Upper lobe of left lung (tissue), 6 donors: ENCODE results near the gene CYP21A2. TPM values are rescaled to one million over a fixed set of nuclear protein-coding genes. Genes with fewer than 3 reads are reported as not detected.
A peak's percentile ranks its signal among the peaks of the same experiment; 100 is the strongest.
"Not testable (repeated sequence)": the region's sequence is repeated elsewhere in the genome, so short reads cannot be mapped to it uniquely, and the experiment has no call there.

Source experiments
- ATAC-seq, 2 donors: fragments of 200-7000 bp; cut with Tn5 transposase; one replicate each; pipeline ENCODE4 v1.9.1; 2022; ENCODE audit warnings: mild to moderate bottlenecking in 2 of 2, moderate library complexity in 2 of 2; ENCODE audit not compliant: low FRiP score in 2 of 2
- DNase-seq, 2 donors: peaks; one replicate each; pipeline ENCODE4 v3.0.0-alpha.2; 2019 to 2020
- H3K27ac ChIP-seq, 4 donors: fragments of 200-600 bp; sonication (generic); one replicate each; pipeline ENCODE4 v1.5.1; 2016 to 2019
- H3K27me3 ChIP-seq, 4 donors: fragments of 200-600 bp; sonication (generic); one replicate each; pipeline ENCODE4 v1.5.1; 2017 to 2019
- H3K36me3 ChIP-seq, 4 donors: fragments of 200-600 bp; sonication (generic); one replicate each; pipeline ENCODE4 v1.5.1; 2016 to 2019
- H3K4me1 ChIP-seq, 4 donors: fragments of 200-600 bp; sonication (generic); one replicate each; pipeline ENCODE4 v1.5.1; 2018 to 2019
- H3K4me3 ChIP-seq, 4 donors: fragments of 200-600 bp; sonication (generic); one replicate each; pipeline ENCODE4 v1.5.1; 2017 to 2019; ENCODE audit warnings: mild to moderate bottlenecking in 2 of 4, moderate library complexity in 1 of 4
- H3K9me3 ChIP-seq, 4 donors: fragments of 200-600 bp; sonication (generic); one replicate each; pipeline ENCODE4 v1.5.1; 2018 to 2019
- EP300 ChIP-seq, 4 donors: sonication (generic); formaldehyde crosslinking; IDR thresholded peaks; one replicate each; pipeline ENCODE4 v1.5.1; 2017; ENCODE audit warnings: antibody characterized with exemption in 4 of 4, control low read depth in 2 of 4
- POLR2A ChIP-seq, 4 donors: fragments of 450-650 bp; IDR thresholded peaks; one replicate each; pipeline ENCODE4 v1.5.1; 2016 to 2017; ENCODE audit warnings: antibody characterized with exemption in 4 of 4, mild to moderate bottlenecking in 2 of 4
- POLR2AphosphoS5 ChIP-seq, 2 donors: sonication (generic); formaldehyde crosslinking; IDR thresholded peaks; one replicate each; pipeline ENCODE4 v1.5.1; 2017; ENCODE audit warnings: antibody characterized with exemption in 2 of 2
- WGBS, 2 donors: methylation state at CpG; one replicate each; pipeline ENCODE4 v1.1.5; 2017 to 2018; 5-methylcytosine and 5-hydroxymethylcytosine counted together
- total RNA-seq, 6 donors: library from RNA; depleted of rRNA in 4 of 6; stranded (reverse); fragments of >200 nt in 4 of 6; gene quantifications; one replicate each; pipeline versions ENCODE4 v1.1.0 to v1.2.1, GENCODE V29; 2016 to 2021
- TF ChIP-seq, protein P1 (sequence below), 6 experiments: fragments of 450-650 bp in 4 of 6; fragments of 200-600 bp in 2 of 6; sonication (generic) in 2 of 6; IDR thresholded peaks; one replicate each; pipeline ENCODE4 v1.5.1; 2016 to 2019; ENCODE audit warnings: antibody characterized with exemption in 6 of 6
- donor health status: DM: no; HTN: no; CAD: no; lungs with moderate emphysema.
- donor health status: DM: no; HTN: yes; CAD: no; lungs with severe emphysema.

The CYP21A2 gene
- total RNA-seq, 6 donors from 2014 or later, result 0.30 to 2.3 (median 1.2) TPM

DNA sequence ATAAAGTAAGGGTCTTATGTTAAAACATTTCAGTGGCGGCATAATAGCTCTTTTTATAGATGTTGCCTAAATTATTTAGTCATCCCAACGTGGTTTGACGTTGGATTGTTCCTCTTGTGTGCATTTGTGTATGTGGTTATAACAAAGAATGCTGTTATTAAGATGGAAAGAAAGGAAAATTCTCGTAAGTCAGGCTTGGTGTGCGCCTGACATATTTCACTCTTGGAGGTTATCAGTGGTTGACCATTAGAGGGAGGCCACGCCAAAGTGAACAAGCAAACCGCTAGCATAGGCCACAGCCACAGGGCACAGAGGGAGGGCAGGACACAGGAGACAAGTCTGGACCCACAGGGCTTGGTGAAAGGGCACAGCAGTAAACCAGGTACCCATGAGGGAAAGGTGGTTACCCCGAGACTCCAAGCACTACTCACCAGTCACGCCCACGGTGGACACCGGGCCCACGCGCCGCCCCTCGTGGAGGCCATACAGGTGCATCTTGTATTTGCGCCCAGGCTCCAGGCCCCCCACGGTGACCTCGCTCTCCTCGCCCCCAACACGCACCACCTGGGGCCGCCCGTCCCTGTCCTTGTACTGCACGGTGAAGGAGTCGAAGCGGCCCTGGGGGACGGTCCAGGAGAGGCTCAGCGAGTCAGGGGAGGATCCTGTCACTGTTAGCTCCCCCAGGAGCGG lies 22.9 kb downstream of the CYP21A2 start:
- Histone ChIP-seq H3K9me3 (no peaks in the 10 kb centered on the region), H3K4me3 (no peak overlapping the region), H3K27ac (no peak overlapping the region), H3K4me1 (no peaks in the 10 kb centered on the region), H3K36me3 (peaks cover 0 to 86% (median 25%) of the 10 kb centered on the region in 4 donors), H3K27me3 (no peaks in the 10 kb centered on the region)
- ATAC-seq (no peak), DNase-seq (peak in 1 of 2 donors; percentile 70)
- 91 to 93% methylated on average over 23 to 28 of the region's 28 CpGs for WGBS, 2 donors
- TF ChIP-seq POLR2AphosphoS5 (IDR thresholded peaks at IDR 0.05), result no peak
- no peak for TF ChIP-seq EP300 (IDR thresholded peaks at IDR 0.05)
- TF ChIP-seq, protein P1, sequence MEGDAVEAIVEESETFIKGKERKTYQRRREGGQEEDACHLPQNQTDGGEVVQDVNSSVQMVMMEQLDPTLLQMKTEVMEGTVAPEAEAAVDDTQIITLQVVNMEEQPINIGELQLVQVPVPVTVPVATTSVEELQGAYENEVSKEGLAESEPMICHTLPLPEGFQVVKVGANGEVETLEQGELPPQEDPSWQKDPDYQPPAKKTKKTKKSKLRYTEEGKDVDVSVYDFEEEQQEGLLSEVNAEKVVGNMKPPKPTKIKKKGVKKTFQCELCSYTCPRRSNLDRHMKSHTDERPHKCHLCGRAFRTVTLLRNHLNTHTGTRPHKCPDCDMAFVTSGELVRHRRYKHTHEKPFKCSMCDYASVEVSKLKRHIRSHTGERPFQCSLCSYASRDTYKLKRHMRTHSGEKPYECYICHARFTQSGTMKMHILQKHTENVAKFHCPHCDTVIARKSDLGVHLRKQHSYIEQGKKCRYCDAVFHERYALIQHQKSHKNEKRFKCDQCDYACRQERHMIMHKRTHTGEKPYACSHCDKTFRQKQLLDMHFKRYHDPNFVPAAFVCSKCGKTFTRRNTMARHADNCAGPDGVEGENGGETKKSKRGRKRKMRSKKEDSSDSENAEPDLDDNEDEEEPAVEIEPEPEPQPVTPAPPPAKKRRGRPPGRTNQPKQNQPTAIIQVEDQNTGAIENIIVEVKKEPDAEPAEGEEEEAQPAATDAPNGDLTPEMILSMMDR (IDR thresholded peaks at IDR 0.05), result no peak
- no peak for TF ChIP-seq POLR2A (IDR thresholded peaks at IDR 0.05)

DNA sequence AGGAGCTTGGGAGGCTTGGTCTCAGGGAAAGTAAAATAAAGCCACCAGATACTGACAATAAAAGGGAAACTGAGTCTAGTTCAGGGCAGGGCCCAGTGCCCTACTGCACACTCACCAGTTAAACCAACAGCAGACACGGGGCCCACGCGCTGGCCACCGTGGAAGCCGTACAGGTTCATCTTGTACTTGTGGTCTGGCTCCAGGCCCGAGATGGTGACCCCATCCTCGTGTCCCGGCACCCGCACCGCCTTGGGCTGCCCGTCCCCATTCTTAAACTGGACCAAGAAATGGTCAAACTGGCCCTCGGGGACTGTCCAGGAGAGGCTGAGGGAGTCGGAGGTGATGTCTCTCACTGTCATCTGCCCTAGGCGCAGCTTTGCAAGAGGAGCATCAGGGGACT lies 26.5 kb downstream of the CYP21A2 start:
- TF ChIP-seq EP300 (IDR thresholded peaks at IDR 0.05) (no peak), POLR2A (IDR thresholded peaks at IDR 0.05) (no peak), POLR2AphosphoS5 (IDR thresholded peaks at IDR 0.05) (no peak)
- TF ChIP-seq, protein P1 (IDR thresholded peaks at IDR 0.05), result no peak
- no peaks in the 10 kb centered on the region for H3K27me3 ChIP-seq
- H3K9me3 ChIP-seq, result no peaks in the 10 kb centered on the region
- H3K36me3 ChIP-seq, result peaks cover 0 to 96% (median 33%) of the 10 kb centered on the region in 4 donors
- no peak for ATAC-seq
- peak in 1 of 2 donors; percentile 69 for DNase-seq
- WGBS, 2 donors, result 85 to 91% methylated on average over 12 to 14 of the region's 14 CpGs
- H3K4me3 ChIP-seq, result no peak overlapping the region
- no peak overlapping the region for H3K27ac ChIP-seq
- no peaks in the 10 kb centered on the region for H3K4me1 ChIP-seq

DNA sequence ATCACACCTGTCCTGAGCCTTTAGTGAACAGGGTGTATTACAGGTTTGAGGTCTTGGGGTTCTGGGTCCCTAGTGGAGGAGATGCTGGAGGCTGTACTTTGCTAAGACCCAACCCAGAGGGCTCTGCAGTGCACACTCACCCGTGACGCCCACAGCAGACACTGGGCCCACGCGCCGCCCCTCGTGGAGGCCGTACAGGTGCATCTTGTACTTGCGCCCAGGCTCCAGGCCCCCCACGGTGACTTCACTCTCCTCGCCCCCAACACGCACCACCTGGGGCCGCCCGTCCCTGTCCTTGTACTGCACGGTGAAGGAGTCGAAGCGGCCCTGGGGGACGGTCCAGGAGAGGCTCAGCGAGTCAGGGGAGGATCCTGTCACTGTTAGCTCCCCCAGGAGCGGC lies 29.3 kb downstream of the CYP21A2 start:
- 92 to 95% methylated on average over 8 to 19 of the region's 19 CpGs for WGBS, 2 donors
- H3K36me3 ChIP-seq, result peaks cover 0 to 99% (median 33%) of the 10 kb centered on the region in 4 donors
- not testable (repeated sequence) for H3K27me3 ChIP-seq, H3K9me3 ChIP-seq, ATAC-seq, H3K4me3 ChIP-seq, H3K27ac ChIP-seq, H3K4me1 ChIP-seq
- DNase-seq, result peak in 1 of 2 donors; percentile 77

DNA sequence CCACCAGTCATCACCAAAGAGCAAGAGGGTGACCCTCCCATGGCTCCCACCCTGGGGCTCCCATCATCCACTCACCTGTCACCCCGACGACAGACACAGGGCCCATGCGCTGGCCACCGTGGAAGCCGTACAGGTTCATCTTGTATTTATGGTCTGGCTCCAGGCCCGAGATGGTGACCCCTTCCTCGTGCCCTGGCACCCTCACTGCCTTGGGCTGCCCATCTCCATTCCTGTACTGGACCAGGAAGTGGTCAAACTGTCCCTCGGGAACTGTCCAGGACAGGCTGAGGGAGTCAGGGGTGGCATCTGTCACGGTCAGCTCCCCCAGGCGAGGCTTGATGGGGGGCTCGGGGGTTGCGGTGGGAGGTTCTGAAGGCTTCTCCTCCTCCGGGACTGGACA lies 30.1 kb downstream of the CYP21A2 start:
- not testable (repeated sequence) for H3K4me1 ChIP-seq, H3K27me3 ChIP-seq, H3K27ac ChIP-seq, H3K9me3 ChIP-seq, ATAC-seq, H3K4me3 ChIP-seq
- peaks cover 0 to 100% (median 35%) of the 10 kb centered on the region in 4 donors for H3K36me3 ChIP-seq
- peak in 1 of 2 donors; percentile 38 for DNase-seq
- 94 to 98% methylated on average over 11 to 13 of the region's 13 CpGs for WGBS, 2 donors

DNA sequence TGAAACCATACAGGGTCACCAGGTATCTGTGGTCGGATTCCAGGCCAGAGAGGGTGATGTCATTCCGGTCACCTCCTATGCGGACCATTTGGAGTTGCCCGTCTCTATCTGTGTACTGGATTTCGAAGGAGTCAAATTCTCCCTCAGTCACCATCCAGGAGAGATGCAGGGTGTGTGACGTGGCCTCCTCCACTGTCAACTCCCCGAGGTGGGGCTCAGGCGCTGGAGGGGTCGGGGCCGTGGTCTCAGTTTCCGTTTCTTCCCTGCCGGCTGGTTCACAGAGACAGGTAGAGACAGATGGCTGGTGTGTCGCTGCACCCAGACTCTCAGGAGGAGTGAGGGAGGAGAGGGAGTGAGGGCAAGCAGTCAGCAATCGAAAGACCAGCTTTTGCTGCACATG lies 30.7 kb downstream of the CYP21A2 start:
- Histone ChIP-seq H3K4me3 (no peak overlapping the region), H3K36me3 (peaks cover 0 to 100% (median 33%) of the 10 kb centered on the region in 4 donors), H3K4me1 (no peaks in the 10 kb centered on the region), H3K9me3 (no peaks in the 10 kb centered on the region), H3K27me3 (no peaks in the 10 kb centered on the region), H3K27ac (no peak overlapping the region)
- ATAC-seq (no peak), DNase-seq (peak in 1 of 2 donors; percentile 39)
- no peak for TF ChIP-seq POLR2AphosphoS5 (IDR thresholded peaks at IDR 0.05)
- TF ChIP-seq, protein P1 (IDR thresholded peaks at IDR 0.05), result no peak
- TF ChIP-seq POLR2A (IDR thresholded peaks at IDR 0.05), result no peak
- TF ChIP-seq EP300 (IDR thresholded peaks at IDR 0.05), result no peak
- WGBS, 2 donors, result 92% methylated on average over 14 of the region's 14 CpGs

DNA sequence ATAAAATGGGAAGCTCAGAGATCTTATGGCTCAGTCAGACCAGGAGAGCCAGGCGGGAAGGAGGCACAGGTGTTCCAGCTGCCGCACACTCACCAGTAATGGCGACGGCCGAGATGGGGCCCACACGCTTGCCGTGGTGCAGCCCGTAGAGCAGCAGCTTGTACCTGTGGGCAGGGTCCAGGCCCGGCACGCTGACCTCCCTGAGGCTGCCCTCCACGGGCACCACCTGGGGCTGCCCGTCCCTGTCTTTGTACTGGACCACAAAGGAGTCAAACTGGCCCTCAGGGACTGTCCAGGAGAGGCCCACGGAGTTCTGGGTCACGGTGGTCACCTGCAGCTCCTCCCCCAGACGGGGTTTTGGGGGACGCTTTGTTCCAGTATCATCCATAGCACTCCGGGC lies 31.2 kb downstream of the CYP21A2 start:
- Histone ChIP-seq H3K4me1 (no peaks in the 10 kb centered on the region), H3K36me3 (peaks cover 0 to 100% (median 30%) of the 10 kb centered on the region in 4 donors), H3K9me3 (no peaks in the 10 kb centered on the region), H3K27me3 (no peaks in the 10 kb centered on the region), H3K4me3 (no peak overlapping the region), H3K27ac (no peak overlapping the region)
- 84 to 98% methylated on average over 12 to 17 of the region's 17 CpGs for WGBS, 2 donors
- peak in 1 of 2 donors; percentile 69 for DNase-seq
- TF ChIP-seq, protein P1 (IDR thresholded peaks at IDR 0.05), result no peak
- no peak for TF ChIP-seq POLR2AphosphoS5 (IDR thresholded peaks at IDR 0.05)
- ATAC-seq, result peak in 1 of 2 donors; percentile 2
